Transverse colon (tissue), 4 donors: ENCODE results near the gene UBE4B. TPM values are rescaled to one million over a fixed set of nuclear protein-coding genes. Genes with fewer than 3 reads are reported as not detected.
"Not testable (repeated sequence)": the region's sequence is repeated elsewhere in the genome, so short reads cannot be mapped to it uniquely, and the experiment has no call there.

ENCODE experiments used
- DNase-seq: peaks from one replicate; pipeline ENCODE4 v3.0.0-alpha.2; 2019
- H3K27ac ChIP-seq, 4 donors: fragments of 200-600 bp; sonication (generic); 2 replicates each; pipeline ENCODE4 v1.5.1; 2016 to 2018; ENCODE audit warnings: inconsistent platforms in 4 of 4
- H3K27me3 ChIP-seq: fragments of 200-600 bp; sonication (generic); 2 replicates; pipeline ENCODE4 v1.5.1; 2017; ENCODE audit warnings: inconsistent platforms
- H3K36me3 ChIP-seq, 4 donors: fragments of 200-600 bp; sonication (generic); 2 replicates each; pipeline ENCODE4 v1.5.1; 2017 to 2019; ENCODE audit warnings: inconsistent platforms in 4 of 4
- H3K4me1 ChIP-seq, 4 donors: fragments of 200-600 bp; sonication (generic); 2 replicates each; pipeline ENCODE4 v1.5.1; 2017 to 2020; ENCODE audit warnings: inconsistent platforms in 4 of 4
- H3K4me3 ChIP-seq, 4 donors: fragments of 200-600 bp; sonication (generic); 1 replicate in 1 of 4; 2 replicates in 3 of 4; pipeline versions ENCODE4 v1.5.1 to v1.6.1; 2017 to 2019; ENCODE audit warnings: inconsistent platforms in 4 of 4
- H3K9me3 ChIP-seq, 2 donors: fragments of 200-600 bp; sonication (generic); 2 replicates each; pipeline ENCODE4 v1.5.1; 2017 to 2019; ENCODE audit warnings: inconsistent platforms in 2 of 2
- CTCF ChIP-seq, 5 experiments: fragments of 200-600 bp in 3 of 5; fragments of 450-650 bp in 2 of 5; sonication (generic) in 3 of 5; IDR thresholded peaks; 1 replicate in 2 of 5; 2 replicates in 3 of 5; pipeline ENCODE4 v1.5.1; 2016 to 2017; ENCODE audit warnings: antibody characterized with exemption in 5 of 5, inconsistent platforms in 3 of 5, mild to moderate bottlenecking in 2 of 5, moderate library complexity in 1 of 5
- EP300 ChIP-seq: sonication (generic); formaldehyde crosslinking; IDR thresholded peaks from one replicate; pipeline ENCODE4 v1.6.1; 2017; ENCODE audit warnings: antibody characterized with exemption, low read depth
- POLR2A ChIP-seq: fragments of 450-650 bp; IDR thresholded peaks from one replicate; pipeline ENCODE4 v1.6.1; 2016; ENCODE audit warnings: antibody characterized with exemption, mild to moderate bottlenecking, moderate library complexity
- POLR2AphosphoS5 ChIP-seq, 3 donors: sonication (generic); formaldehyde crosslinking; IDR thresholded peaks; one replicate each; pipeline ENCODE4 v1.6.1; 2016; ENCODE audit warnings: antibody characterized with exemption in 3 of 3
- WGBS, 2 donors: methylation state at CpG; one replicate each; pipeline ENCODE4 v1.1.5; 2018; ENCODE audit warnings: low coverage in 1 of 2; 5-methylcytosine and 5-hydroxymethylcytosine counted together
- in situ Hi-C, 4 donors: fragments of 200-750 bp; cut with MboI; loops; one replicate each; pipeline versions ENCODE4 v1.15.0 to v1.15.1; 2017; ENCODE audit warnings: low sequenced_read_pairs in 3 of 4, low pct_ligation_motif_present in 1 of 4, low pct_unique_long_range_greater_than_20kb in 1 of 4
- intact Hi-C: fragments of 100-400 bp; cut with DNase I; formaldehyde crosslinking; loops from one replicate; pipeline ENCODE4 v1.15.1; 2023; ENCODE audit warnings: low total_unique reads
- total RNA-seq, 4 donors: library from RNA; depleted of rRNA; stranded (reverse); fragments of >200 nt; gene quantifications; one replicate each; pipeline ENCODE4 v1.1.0, GENCODE V29; 2016

Gene UBE4B
- total RNA-seq, 4 donors from 2014 or later: 35.1 to 145 (median 78.7) TPM

- H3K27me3 ChIP-seq: peaks cover 3% of the 10 kb centered on the region
- intact Hi-C loops: loop anchor here (10.0 kb wide), 1 partner anchor 84 kb away; no protein-coding TSS in a partner anchor
- H3K36me3 ChIP-seq: no peaks in the 10 kb centered on the region
- H3K27ac ChIP-seq: no peak overlapping the region
- WGBS, 2 donors: 83 to 85% methylated on average over 2 to 4 of the region's 4 CpGs
- TF ChIP-seq POLR2AphosphoS5 (IDR thresholded peaks at IDR 0.05) (no peak), POLR2A (no peak)
- H3K4me3 ChIP-seq: no peak overlapping the region
- no peaks in the 10 kb centered on the region for H3K9me3 ChIP-seq
- in situ Hi-C loops: loop anchor here in 3 of 4 donors (25.0 kb wide), 1 partner anchor 137 kb away; no protein-coding TSS in a partner anchor
- DNase-seq: no peak
- H3K4me1 ChIP-seq: no peaks in the 10 kb centered on the region
Observed at GRCh38 chr1:10200620-10201019, 167.9 kb downstream of the UBE4B start.

GRCh38 chr1:10204003-10204642 is 171.4 kb downstream of the UBE4B start:
- Histone ChIP-seq H3K27me3 (peaks cover 3% of the 10 kb centered on the region), H3K36me3 (no peaks in the 10 kb centered on the region), H3K4me1 (peaks cover 0 to 4% (median 3%) of the 10 kb centered on the region in 4 donors), H3K9me3 (no peaks in the 10 kb centered on the region), H3K27ac (no peak overlapping the region), H3K4me3 (no peak overlapping the region)
- intact Hi-C loops: loop anchor here (10.0 kb wide), 1 partner anchor 81 kb away; no protein-coding TSS in a partner anchor
- in situ Hi-C loops: loop anchor here in 3 of 4 donors (25.0 kb wide), 1 partner anchor 133 kb away; no protein-coding TSS in a partner anchor
- TF ChIP-seq EP300: no peak
- WGBS, 2 donors: 68 to 70% methylated on average over 6 to 7 of the region's 7 CpGs
- no peak for DNase-seq

- intact Hi-C loops (loop anchor here (10.0 kb wide), 1 partner anchor 80 kb away; no protein-coding TSS in a partner anchor), in situ Hi-C loops (loop anchor here in 3 of 4 donors (25.0 kb wide), 1 partner anchor 132 kb away; no protein-coding TSS in a partner anchor)
- H3K27ac ChIP-seq, H3K27me3 ChIP-seq, H3K4me3 ChIP-seq, H3K9me3 ChIP-seq, DNase-seq, H3K36me3 ChIP-seq, H3K4me1 ChIP-seq: not testable (repeated sequence)
- whole genome bisulfite sequencing, 2 donors: 80 to 91% methylated on average over 13 to 14 of the region's 14 CpGs
Observed at GRCh38 chr1:10205206-10205605, 172.4 kb downstream of the UBE4B start.

GRCh38 chr1:10207810-10208209 is 175.1 kb downstream of the UBE4B start:
- in situ Hi-C loops: loop anchor here in 3 of 4 donors (25.0 kb wide), 1 partner anchor 129 kb away; no protein-coding TSS in a partner anchor
- Histone ChIP-seq H3K27ac (no peak overlapping the region), H3K9me3 (no peaks in the 10 kb centered on the region), H3K4me3 (no peak overlapping the region), H3K4me1 (peaks cover 6 to 19% (median 15%) of the 10 kb centered on the region in 4 donors), H3K36me3 (no peaks in the 10 kb centered on the region), H3K27me3 (no peaks in the 10 kb centered on the region)
- 85 to 90% methylated on average over 3 of the region's 3 CpGs for WGBS, 2 donors
- TF ChIP-seq EP300: no peak
- TF ChIP-seq POLR2A: no peak
- TF ChIP-seq CTCF (IDR thresholded peaks at IDR 0.05): no peak
- TF ChIP-seq POLR2AphosphoS5 (IDR thresholded peaks at IDR 0.05): no peak
- DNase-seq: no peak
- intact Hi-C loops: loop anchor here (10.0 kb wide), 1 partner anchor 77 kb away; no protein-coding TSS in a partner anchor

GRCh38 chr1:10208537-10208936 is 175.8 kb downstream of the UBE4B start:
- H3K27me3 ChIP-seq: no peaks in the 10 kb centered on the region
- 76 to 87% methylated on average over 11 of the region's 11 CpGs for WGBS, 2 donors
- no peaks in the 10 kb centered on the region for H3K9me3 ChIP-seq
- peak overlapping the region in 2 of 4 donors; percentile 98 for H3K27ac ChIP-seq
- in situ Hi-C loops: loop anchor here in 3 of 4 donors (25.0 kb wide), 1 partner anchor 129 kb away; no protein-coding TSS in a partner anchor
- H3K36me3 ChIP-seq: no peaks in the 10 kb centered on the region
- no peak for DNase-seq
- no peak overlapping the region for H3K4me3 ChIP-seq
- no peak for TF ChIP-seq POLR2A
- TF ChIP-seq POLR2AphosphoS5 (IDR thresholded peaks at IDR 0.05): no peak
- TF ChIP-seq CTCF (IDR thresholded peaks at IDR 0.05): no peak
- no peak for TF ChIP-seq EP300
- peaks cover 6 to 26% (median 18%) of the 10 kb centered on the region in 4 donors for H3K4me1 ChIP-seq
- intact Hi-C loops: loop anchor here (10.0 kb wide), 1 partner anchor 76 kb away; no protein-coding TSS in a partner anchor
